ENCODE measurements around the gene OR6N2.

- TF ChIP-seq CTCF (conservative IDR thresholded peaks at IDR 0.05; ENCODE audit: low read depth in 2 of 2) (no peak), CREB1 (CRISPR knock-in tag; IDR thresholded peaks at IDR 0.05; ENCODE audit: low read depth) (no peak), POLR2AphosphoS5 (IDR thresholded peaks at IDR 0.05; ENCODE audit: low read depth) (no peak), EZH2phosphoT487 (IDR thresholded peaks at IDR 0.05; ENCODE audit: unreplicated experiment) (no peak), EZH2 (IDR thresholded peaks at IDR 0.05; ENCODE audit: low read depth, unreplicated experiment) (no peak), REST (IDR thresholded peaks at IDR 0.05; ENCODE audit: unreplicated experiment) (no peak), ETS1 (IDR thresholded peaks at IDR 0.05) (no peak), STAT1 (IDR thresholded peaks at IDR 0.05; ENCODE audit: unreplicated experiment) (no peak), JUNB (IDR thresholded peaks at IDR 0.05; ENCODE audit: unreplicated experiment) (no peak), ZNF462 (CRISPR knock-in tag; IDR thresholded peaks at IDR 0.05) (no peak), ZNF114 (CRISPR knock-in tag; IDR thresholded peaks at IDR 0.05) (no peak)
These were observed 45.2 kb downstream of the OR6N2 start for GRCh38 chr1:158735848-158736247.
